GM21360 (cell line): ENCODE measurements around the gene CHN1.

Experiments used
- ATAC-seq: cut with Tn5 transposase; IDR thresholded peaks from one replicate; pipeline ENCODE4 v1.9.1; 2021; ENCODE audit warnings: mild to moderate bottlenecking, moderate library complexity; ENCODE audit not compliant: unreplicated experiment

The CHN1 gene

GRCh38 chr2:174877751-174878150 is 127.4 kb downstream of the CHN1 start:
- no peak for ATAC-seq

- no peak for ATAC-seq
These were observed 127.9 kb downstream of the CHN1 start for GRCh38 chr2:174877301-174877700.

- ATAC-seq = no peak
These were observed 131.1 kb downstream of the CHN1 start for GRCh38 chr2:174874085-174874484.

- no peak for ATAC-seq
These were observed 131.7 kb downstream of the CHN1 start for GRCh38 chr2:174873471-174873870.

- ATAC-seq = no peak
These were observed 134.4 kb downstream of the CHN1 start for GRCh38 chr2:174870787-174871186.

GRCh38 chr2:174868878-174869277 is 136.3 kb downstream of the CHN1 start:
- no peak for ATAC-seq

- no peak for ATAC-seq
These were observed 138.8 kb downstream of the CHN1 start for GRCh38 chr2:174866421-174866820.

GRCh38 chr2:174863183-174863582 is 142.0 kb downstream of the CHN1 start:
- ATAC-seq = no peak

- ATAC-seq = no peak
These were observed 145.5 kb downstream of the CHN1 start for GRCh38 chr2:174859563-174860169.

- no peak for ATAC-seq
These were observed 146.4 kb downstream of the CHN1 start for GRCh38 chr2:174858745-174859144.

- ATAC-seq = no peak
These were observed 148.7 kb downstream of the CHN1 start for GRCh38 chr2:174856447-174856846.

- no peak for ATAC-seq
These were observed 157.9 kb downstream of the CHN1 start for GRCh38 chr2:174846941-174847938.

GRCh38 chr2:174846218-174846617 is 159.0 kb downstream of the CHN1 start:
- no peak for ATAC-seq

GRCh38 chr2:174844295-174844708 is 160.9 kb downstream of the CHN1 start:
- ATAC-seq = no peak

- no peak for ATAC-seq
These were observed 162.7 kb downstream of the CHN1 start for GRCh38 chr2:174842496-174842895.

- ATAC-seq = no peak
These were observed 163.2 kb downstream of the CHN1 start for GRCh38 chr2:174841936-174842335.

GRCh38 chr2:174841350-174841749 is 163.8 kb downstream of the CHN1 start:
- ATAC-seq = no peak

GRCh38 chr2:174840436-174840835 is 164.7 kb downstream of the CHN1 start:
- no peak for ATAC-seq

- ATAC-seq = no peak
These were observed 165.5 kb downstream of the CHN1 start for GRCh38 chr2:174839662-174840061.

- ATAC-seq = no peak
These were observed 168.2 kb downstream of the CHN1 start for GRCh38 chr2:174836995-174837390.

GRCh38 chr2:174836377-174836994 is 168.7 kb downstream of the CHN1 start:
- ATAC-seq = no peak

GRCh38 chr2:174835797-174836255 is 169.4 kb downstream of the CHN1 start:
- peak; percentile 66 for ATAC-seq
